ENCODE data around the gene MYCBP. TPM values are rescaled to one million over a fixed set of nuclear protein-coding genes. Genes with fewer than 3 reads are reported as not detected.

The MYCBP gene
- total and polyA plus RNA-seq, 11 donors: 3.0 to 26.2 (median 11.1) TPM

DNA sequence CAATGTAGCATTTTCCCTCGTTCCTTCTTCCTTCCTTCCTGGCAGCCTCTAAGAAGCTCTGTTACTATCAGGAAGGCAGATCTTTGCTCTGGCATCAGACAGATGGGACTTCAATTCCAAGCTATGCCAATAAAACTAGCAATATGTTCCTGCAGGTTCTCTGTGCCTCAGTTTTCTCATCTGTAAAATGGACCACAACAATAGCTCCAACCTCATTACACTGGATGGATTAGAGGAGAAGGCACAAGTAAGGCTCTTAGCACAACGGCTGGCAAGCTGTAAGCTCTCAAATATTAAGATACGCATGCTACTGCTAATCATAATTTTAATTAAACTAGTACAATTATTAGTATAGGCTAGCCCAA lies 40.8 kb downstream of the MYCBP start:
- TF ChIP-seq, protein P1, sequence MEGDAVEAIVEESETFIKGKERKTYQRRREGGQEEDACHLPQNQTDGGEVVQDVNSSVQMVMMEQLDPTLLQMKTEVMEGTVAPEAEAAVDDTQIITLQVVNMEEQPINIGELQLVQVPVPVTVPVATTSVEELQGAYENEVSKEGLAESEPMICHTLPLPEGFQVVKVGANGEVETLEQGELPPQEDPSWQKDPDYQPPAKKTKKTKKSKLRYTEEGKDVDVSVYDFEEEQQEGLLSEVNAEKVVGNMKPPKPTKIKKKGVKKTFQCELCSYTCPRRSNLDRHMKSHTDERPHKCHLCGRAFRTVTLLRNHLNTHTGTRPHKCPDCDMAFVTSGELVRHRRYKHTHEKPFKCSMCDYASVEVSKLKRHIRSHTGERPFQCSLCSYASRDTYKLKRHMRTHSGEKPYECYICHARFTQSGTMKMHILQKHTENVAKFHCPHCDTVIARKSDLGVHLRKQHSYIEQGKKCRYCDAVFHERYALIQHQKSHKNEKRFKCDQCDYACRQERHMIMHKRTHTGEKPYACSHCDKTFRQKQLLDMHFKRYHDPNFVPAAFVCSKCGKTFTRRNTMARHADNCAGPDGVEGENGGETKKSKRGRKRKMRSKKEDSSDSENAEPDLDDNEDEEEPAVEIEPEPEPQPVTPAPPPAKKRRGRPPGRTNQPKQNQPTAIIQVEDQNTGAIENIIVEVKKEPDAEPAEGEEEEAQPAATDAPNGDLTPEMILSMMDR (IDR thresholded peaks at IDR 0.05): no peak
- TF ChIP-seq POLR2A (IDR thresholded peaks at IDR 0.05): no peak
- intact Hi-C loops (cut with DNase I): loop anchor here in 9 of 10 donors (5.0 to 10.0 kb wide), 8 partner anchors 225 to 1238 kb away; partner anchors contain the start of genes POU3F1 (in 3 of the 9), GNL2 (in 1 of the 9) and SF3A3 (in 1 of the 9)
- WGBS, 4 donors: 80 to 85% (median 81%) methylated on average over 3 of the region's 3 CpGs

DNA sequence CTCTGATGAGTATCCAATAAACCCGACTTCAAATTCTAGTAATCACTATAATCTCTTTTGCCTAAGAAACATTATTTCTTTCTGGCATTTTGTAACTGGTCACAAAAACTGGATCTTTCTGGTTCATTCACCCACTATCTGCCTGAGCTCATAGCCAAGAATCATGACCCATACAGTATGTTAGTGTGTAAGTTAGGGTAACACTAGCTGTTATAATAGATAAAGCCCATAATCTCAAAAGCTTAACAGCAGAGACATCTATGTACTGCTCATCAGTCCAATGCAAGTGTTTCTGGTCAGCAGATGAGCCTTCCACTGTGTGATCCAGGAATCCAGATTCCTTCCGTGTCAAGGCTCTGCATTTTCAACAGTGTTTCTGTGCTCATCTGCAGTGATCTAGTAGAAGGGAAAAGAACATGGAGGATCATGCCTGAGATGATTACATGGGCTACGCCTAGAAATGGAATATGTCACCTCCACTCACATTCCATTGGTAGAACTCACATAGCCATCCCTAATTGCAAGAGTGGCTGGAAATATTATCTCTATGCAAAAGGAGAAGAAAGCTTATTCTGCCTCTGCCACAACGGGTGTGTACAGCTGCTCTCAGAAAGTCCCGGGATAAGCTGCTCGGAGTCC lies 41.3 kb downstream of the MYCBP start:
- Histone ChIP-seq H3K27me3 (peaks cover 0 to 38% (median 0%) of the 10 kb centered on the region in 9 donors), H3K4me1 (peaks cover 0 to 9% (median 0%) of the 10 kb centered on the region in 12 donors), H3K9me3 (no peaks in the 10 kb centered on the region), H3K27ac (no peak overlapping the region), H3K36me3 (no peaks in the 10 kb centered on the region), H3K4me3 (no peak overlapping the region)
- DNase-seq: no peak
- ATAC-seq: no peak
- no peak for TF ChIP-seq POLR2A (IDR thresholded peaks at IDR 0.05)
- TF ChIP-seq, protein P1 (IDR thresholded peaks at IDR 0.05): no peak
- intact Hi-C loops (cut with DNase I): loop anchor here in 9 of 10 donors (5.0 to 10.0 kb wide), 8 partner anchors 225 to 1237 kb away; partner anchors contain the start of genes POU3F1 (in 3 of the 9), GNL2 (in 1 of the 9) and SF3A3 (in 1 of the 9)
- WGBS, 4 donors: 67 to 72% (median 70%) methylated on average over 6 of the region's 6 CpGs

More for the DNA sequence above, 40.8 kb downstream of the MYCBP start:
- H3K4me3 ChIP-seq: no peak overlapping the region
- H3K36me3 ChIP-seq: peaks cover 0 to 3% (median 2%) of the 10 kb centered on the region in 9 donors
- H3K27ac ChIP-seq: no peak overlapping the region
- DNase-seq (no peak), ATAC-seq (no peak)
- H3K9me3 ChIP-seq: no peaks in the 10 kb centered on the region
- peaks cover 0 to 36% (median 0%) of the 10 kb centered on the region in 9 donors for H3K27me3 ChIP-seq
- peaks cover 0 to 9% (median 0%) of the 10 kb centered on the region in 12 donors for H3K4me1 ChIP-seq

DNA sequence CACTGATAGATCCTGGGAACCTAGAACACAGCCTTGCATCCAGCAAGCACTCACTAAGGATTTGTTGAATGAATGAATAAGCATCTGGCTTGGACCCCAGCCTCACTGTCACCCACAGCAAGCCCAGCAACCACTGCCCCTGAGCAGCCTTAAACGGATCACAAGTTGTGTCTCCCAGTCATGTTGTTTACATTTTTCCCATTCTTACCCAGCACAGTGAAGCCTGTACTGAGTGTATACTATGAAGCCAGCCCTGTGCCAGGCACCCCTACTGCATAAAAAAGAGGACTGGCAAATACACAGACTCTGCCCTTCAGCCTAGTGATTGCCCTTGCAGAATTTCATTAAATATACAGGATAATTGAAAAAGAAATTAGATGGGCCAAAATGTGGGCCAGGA lies 43.8 kb downstream of the MYCBP start:
- Histone ChIP-seq H3K36me3 (no peaks in the 10 kb centered on the region), H3K4me3 (no peak overlapping the region), H3K4me1 (peaks cover 0 to under 1% (median 0%) of the 10 kb centered on the region in 12 donors), H3K27ac (no peak overlapping the region), H3K9me3 (no peaks in the 10 kb centered on the region), H3K27me3 (peaks cover 0 to 38% (median 0%) of the 10 kb centered on the region in 9 donors)
- intact Hi-C loops (cut with DNase I): no loop called here
- no peak for ATAC-seq
- 25 to 49% (median 38%) methylated on average over 1 of the region's 1 CpG for WGBS, 4 donors
- TF ChIP-seq POLR2A (IDR thresholded peaks at IDR 0.05): no peak
- TF ChIP-seq, protein P1 (IDR thresholded peaks at IDR 0.05): no peak
- no peak for DNase-seq

DNA sequence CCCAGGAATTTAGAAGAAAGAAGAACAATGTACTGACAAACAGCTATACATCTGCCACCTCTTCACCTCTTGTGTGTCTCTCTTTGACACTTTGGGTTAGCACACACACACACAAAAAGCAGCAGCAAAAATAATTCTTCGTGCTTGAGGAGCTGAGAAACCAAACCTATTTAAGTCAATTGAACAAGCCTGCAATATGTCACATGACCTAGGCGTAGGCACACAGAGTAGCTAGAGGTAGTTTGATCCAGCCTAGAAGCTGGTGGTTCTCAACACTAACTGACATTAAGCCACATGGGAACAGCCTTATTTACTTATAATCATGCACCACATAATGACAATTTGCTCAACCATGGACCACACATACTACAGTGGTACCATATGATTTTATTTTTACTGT lies 45.8 kb downstream of the MYCBP start:
- no peak overlapping the region for H3K4me3 ChIP-seq
- intact Hi-C loops (cut with DNase I): no loop called here
- WGBS, 4 donors: 64 to 81% (median 76%) methylated on average over 2 of the region's 2 CpGs
- no peaks in the 10 kb centered on the region for H3K4me1 ChIP-seq
- DNase-seq (no peak), ATAC-seq (no peak)
- no peaks in the 10 kb centered on the region for H3K36me3 ChIP-seq
- no peaks in the 10 kb centered on the region for H3K9me3 ChIP-seq
- H3K27ac ChIP-seq: no peak overlapping the region
- H3K27me3 ChIP-seq: peaks cover 0 to 34% (median 0%) of the 10 kb centered on the region in 9 donors
- no peak for TF ChIP-seq POLR2A (IDR thresholded peaks at IDR 0.05)
- TF ChIP-seq, protein P1 (IDR thresholded peaks at IDR 0.05): no peak

Measured in heart left ventricle (tissue), 16 donors.